Upper lobe of left lung (tissue), 4 donors: ENCODE data around the gene FBXL7.

Experiments used
- POLR2A ChIP-seq, 4 donors: fragments of 450-650 bp; IDR thresholded peaks; one replicate each; pipeline ENCODE4 v1.5.1; 2016 to 2017; ENCODE audit warnings: antibody characterized with exemption in 4 of 4, mild to moderate bottlenecking in 2 of 4
- TF ChIP-seq, protein P1 (sequence below), 6 experiments: fragments of 450-650 bp in 4 of 6; fragments of 200-600 bp in 2 of 6; sonication (generic) in 2 of 6; IDR thresholded peaks; one replicate each; pipeline ENCODE4 v1.5.1; 2016 to 2019; ENCODE audit warnings: antibody characterized with exemption in 6 of 6

DNA sequence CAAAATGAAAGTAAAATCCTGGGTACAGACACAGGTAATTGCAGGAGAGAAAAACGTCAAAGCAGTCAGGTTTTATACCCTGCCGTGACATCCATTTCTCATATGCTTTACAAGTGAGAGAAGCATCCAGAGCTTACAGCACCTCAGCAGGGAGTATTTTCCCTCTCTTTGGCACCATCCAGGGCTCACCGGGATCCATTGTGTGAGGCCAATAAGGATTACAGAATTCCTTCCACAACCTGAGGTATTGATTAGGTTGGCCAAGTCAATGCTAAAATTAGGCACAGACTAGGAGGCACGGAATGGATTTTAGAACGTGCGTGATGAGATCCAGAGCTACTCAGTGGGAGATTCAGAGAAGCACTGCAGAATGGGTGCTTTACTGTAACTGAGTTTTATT is 296.6 kb downstream of the FBXL7 start:
- TF ChIP-seq, protein P1, sequence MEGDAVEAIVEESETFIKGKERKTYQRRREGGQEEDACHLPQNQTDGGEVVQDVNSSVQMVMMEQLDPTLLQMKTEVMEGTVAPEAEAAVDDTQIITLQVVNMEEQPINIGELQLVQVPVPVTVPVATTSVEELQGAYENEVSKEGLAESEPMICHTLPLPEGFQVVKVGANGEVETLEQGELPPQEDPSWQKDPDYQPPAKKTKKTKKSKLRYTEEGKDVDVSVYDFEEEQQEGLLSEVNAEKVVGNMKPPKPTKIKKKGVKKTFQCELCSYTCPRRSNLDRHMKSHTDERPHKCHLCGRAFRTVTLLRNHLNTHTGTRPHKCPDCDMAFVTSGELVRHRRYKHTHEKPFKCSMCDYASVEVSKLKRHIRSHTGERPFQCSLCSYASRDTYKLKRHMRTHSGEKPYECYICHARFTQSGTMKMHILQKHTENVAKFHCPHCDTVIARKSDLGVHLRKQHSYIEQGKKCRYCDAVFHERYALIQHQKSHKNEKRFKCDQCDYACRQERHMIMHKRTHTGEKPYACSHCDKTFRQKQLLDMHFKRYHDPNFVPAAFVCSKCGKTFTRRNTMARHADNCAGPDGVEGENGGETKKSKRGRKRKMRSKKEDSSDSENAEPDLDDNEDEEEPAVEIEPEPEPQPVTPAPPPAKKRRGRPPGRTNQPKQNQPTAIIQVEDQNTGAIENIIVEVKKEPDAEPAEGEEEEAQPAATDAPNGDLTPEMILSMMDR (IDR thresholded peaks at IDR 0.05) = no peak
- no peak for TF ChIP-seq POLR2A (IDR thresholded peaks at IDR 0.05)
